GM23338 (cell line): ENCODE measurements around the gene NEIL1.
"Not testable (repeated sequence)": the region's sequence is repeated elsewhere in the genome, so short reads cannot be mapped to it uniquely, and the experiment has no call there.

Source experiments
- CREB1 ChIP-seq: fragments of 250-450 bp; sonication (Bioruptor Pico); IDR thresholded peaks from 2 replicates; pipeline ENCODE4 v1.5.0; 2020; ENCODE audit warnings: low read depth, mild to moderate bottlenecking, moderate library complexity
- ETS1 ChIP-seq: IDR thresholded peaks from 2 replicates; pipeline ENCODE4 v1.6.1; 2016; ENCODE audit warnings: antibody characterized with exemption
- EZH2 ChIP-seq: fragments of 200-600 bp; sonication (generic); IDR thresholded peaks from one replicate; pipeline ENCODE4 v1.8.0; 2017; ENCODE audit warnings: antibody characterized with exemption, mild to moderate bottlenecking, low read depth; ENCODE audit not compliant: unreplicated experiment
- EZH2phosphoT487 ChIP-seq: fragments of 200-600 bp; sonication (generic); IDR thresholded peaks from one replicate; pipeline ENCODE4 v1.8.1; 2018; ENCODE audit warnings: antibody characterized with exemption; ENCODE audit not compliant: unreplicated experiment
- JUNB ChIP-seq: IDR thresholded peaks from one replicate; pipeline ENCODE4 v1.6.1; 2016; ENCODE audit warnings: antibody characterized with exemption; ENCODE audit not compliant: unreplicated experiment
- POLR2AphosphoS5 ChIP-seq: IDR thresholded peaks from 2 replicates; pipeline ENCODE4 v1.6.1; 2016; ENCODE audit warnings: antibody characterized with exemption, low read depth
- REST ChIP-seq: IDR thresholded peaks from one replicate; pipeline ENCODE4 v1.6.1; 2018; ENCODE audit warnings: antibody characterized with exemption; ENCODE audit not compliant: unreplicated experiment
- STAT1 ChIP-seq: IDR thresholded peaks from one replicate; pipeline ENCODE4 v1.6.1; 2016; ENCODE audit warnings: antibody characterized with exemption; ENCODE audit not compliant: unreplicated experiment
- ZNF114 ChIP-seq: fragments of 250-450 bp; sonication (Bioruptor Pico); IDR thresholded peaks from 2 replicates; pipeline ENCODE4 v1.5.0; 2020; ENCODE audit warnings: mild to moderate bottlenecking, moderate library complexity
- ZNF331 ChIP-seq: fragments of 250-450 bp; sonication (Bioruptor Pico); IDR thresholded peaks from 2 replicates; pipeline ENCODE4 v1.5.0; 2020; ENCODE audit warnings: low read depth, mild to moderate bottlenecking, moderate library complexity
- TF ChIP-seq, protein P1 (sequence below), 2 experiments: fragments of 200-600 bp in 1 of 2; sonication (generic) in 1 of 2; conservative IDR thresholded peaks; 2 replicates each; pipeline versions ENCODE4 v1.5.1 to v1.6.1; 2016 to 2017; ENCODE audit warnings: antibody characterized with exemption in 2 of 2, low read depth in 2 of 2, mild to moderate bottlenecking in 2 of 2, moderate library complexity in 1 of 2
- TF ChIP-seq, protein P2 (sequence below): fragments of 250-450 bp; sonication (Bioruptor Pico); IDR thresholded peaks from 2 replicates; pipeline ENCODE4 v1.5.0; 2020; ENCODE audit warnings: mild to moderate bottlenecking, moderate library complexity

DNA sequence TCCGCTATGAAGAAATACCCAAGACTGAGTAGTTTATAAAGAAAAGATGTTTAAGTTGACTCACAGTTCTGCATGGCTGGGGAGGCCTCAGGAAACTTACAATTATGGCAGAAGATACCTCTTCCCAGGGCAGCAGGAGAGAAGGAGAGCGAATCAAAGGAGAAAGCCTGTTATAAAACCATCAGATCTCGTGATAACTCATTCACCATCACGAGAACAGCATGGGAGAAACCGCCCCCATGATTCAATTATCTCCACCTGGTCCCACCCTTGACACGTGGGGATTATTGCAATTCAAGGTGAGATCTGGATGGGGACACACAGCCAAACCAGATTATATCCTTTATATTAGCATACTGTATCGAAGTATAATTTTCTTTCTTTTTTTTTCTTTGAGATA, 14.7 kb upstream of the NEIL1 start:
- TF ChIP-seq, protein P1, sequence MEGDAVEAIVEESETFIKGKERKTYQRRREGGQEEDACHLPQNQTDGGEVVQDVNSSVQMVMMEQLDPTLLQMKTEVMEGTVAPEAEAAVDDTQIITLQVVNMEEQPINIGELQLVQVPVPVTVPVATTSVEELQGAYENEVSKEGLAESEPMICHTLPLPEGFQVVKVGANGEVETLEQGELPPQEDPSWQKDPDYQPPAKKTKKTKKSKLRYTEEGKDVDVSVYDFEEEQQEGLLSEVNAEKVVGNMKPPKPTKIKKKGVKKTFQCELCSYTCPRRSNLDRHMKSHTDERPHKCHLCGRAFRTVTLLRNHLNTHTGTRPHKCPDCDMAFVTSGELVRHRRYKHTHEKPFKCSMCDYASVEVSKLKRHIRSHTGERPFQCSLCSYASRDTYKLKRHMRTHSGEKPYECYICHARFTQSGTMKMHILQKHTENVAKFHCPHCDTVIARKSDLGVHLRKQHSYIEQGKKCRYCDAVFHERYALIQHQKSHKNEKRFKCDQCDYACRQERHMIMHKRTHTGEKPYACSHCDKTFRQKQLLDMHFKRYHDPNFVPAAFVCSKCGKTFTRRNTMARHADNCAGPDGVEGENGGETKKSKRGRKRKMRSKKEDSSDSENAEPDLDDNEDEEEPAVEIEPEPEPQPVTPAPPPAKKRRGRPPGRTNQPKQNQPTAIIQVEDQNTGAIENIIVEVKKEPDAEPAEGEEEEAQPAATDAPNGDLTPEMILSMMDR (conservative IDR thresholded peaks at IDR 0.05; ENCODE audit: low read depth in 2 of 2): not testable (repeated sequence)
- not testable (repeated sequence) for TF ChIP-seq POLR2AphosphoS5; EZH2phosphoT487; REST; JUNB; ETS1; EZH2; CREB1 (CRISPR knock-in tag); STAT1; ZNF331; ZNF114 (CRISPR knock-in tag)
- TF ChIP-seq, protein P2, sequence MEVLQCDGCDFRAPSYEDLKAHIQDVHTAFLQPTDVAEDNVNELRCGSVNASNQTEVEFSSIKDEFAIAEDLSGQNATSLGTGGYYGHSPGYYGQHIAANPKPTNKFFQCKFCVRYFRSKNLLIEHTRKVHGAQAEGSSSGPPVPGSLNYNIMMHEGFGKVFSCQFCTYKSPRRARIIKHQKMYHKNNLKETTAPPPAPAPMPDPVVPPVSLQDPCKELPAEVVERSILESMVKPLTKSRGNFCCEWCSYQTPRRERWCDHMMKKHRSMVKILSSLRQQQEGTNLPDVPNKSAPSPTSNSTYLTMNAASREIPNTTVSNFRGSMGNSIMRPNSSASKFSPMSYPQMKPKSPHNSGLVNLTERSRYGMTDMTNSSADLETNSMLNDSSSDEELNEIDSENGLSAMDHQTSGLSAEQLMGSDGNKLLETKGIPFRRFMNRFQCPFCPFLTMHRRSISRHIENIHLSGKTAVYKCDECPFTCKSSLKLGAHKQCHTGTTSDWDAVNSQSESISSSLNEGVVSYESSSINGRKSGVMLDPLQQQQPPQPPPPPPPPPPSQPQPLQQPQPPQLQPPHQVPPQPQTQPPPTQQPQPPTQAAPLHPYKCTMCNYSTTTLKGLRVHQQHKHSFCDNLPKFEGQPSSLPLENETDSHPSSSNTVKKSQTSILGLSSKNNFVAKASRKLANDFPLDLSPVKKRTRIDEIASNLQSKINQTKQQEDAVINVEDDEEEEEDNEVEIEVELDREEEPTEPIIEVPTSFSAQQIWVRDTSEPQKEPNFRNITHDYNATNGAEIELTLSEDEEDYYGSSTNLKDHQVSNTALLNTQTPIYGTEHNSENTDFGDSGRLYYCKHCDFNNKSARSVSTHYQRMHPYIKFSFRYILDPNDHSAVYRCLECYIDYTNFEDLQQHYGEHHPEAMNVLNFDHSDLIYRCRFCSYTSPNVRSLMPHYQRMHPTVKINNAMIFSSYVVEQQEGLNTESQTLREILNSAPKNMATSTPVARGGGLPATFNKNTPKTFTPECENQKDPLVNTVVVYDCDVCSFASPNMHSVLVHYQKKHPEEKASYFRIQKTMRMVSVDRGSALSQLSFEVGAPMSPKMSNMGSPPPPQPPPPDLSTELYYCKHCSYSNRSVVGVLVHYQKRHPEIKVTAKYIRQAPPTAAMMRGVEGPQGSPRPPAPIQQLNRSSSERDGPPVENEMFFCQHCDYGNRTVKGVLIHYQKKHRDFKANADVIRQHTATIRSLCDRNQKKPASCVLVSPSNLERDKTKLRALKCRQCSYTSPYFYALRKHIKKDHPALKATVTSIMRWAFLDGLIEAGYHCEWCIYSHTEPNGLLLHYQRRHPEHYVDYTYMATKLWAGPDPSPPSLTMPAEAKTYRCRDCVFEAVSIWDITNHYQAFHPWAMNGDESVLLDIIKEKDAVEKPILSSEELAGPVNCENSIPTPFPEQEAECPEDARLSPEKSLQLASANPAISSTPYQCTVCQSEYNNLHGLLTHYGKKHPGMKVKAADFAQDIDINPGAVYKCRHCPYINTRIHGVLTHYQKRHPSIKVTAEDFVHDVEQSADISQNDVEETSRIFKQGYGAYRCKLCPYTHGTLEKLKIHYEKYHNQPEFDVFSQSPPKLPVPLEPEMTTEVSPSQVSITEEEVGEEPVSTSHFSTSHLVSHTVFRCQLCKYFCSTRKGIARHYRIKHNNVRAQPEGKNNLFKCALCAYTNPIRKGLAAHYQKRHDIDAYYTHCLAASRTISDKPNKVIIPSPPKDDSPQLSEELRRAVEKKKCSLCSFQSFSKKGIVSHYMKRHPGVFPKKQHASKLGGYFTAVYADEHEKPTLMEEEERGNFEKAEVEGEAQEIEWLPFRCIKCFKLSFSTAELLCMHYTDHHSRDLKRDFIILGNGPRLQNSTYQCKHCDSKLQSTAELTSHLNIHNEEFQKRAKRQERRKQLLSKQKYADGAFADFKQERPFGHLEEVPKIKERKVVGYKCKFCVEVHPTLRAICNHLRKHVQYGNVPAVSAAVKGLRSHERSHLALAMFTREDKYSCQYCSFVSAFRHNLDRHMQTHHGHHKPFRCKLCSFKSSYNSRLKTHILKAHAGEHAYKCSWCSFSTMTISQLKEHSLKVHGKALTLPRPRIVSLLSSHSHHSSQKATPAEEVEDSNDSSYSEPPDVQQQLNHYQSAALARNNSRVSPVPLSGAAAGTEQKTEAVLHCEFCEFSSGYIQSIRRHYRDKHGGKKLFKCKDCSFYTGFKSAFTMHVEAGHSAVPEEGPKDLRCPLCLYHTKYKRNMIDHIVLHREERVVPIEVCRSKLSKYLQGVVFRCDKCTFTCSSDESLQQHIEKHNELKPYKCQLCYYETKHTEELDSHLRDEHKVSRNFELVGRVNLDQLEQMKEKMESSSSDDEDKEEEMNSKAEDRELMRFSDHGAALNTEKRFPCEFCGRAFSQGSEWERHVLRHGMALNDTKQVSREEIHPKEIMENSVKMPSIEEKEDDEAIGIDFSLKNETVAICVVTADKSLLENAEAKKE: not testable (repeated sequence)
